ENCODE results near the gene NFIC.
"Not testable (repeated sequence)": the region's sequence is repeated elsewhere in the genome, so short reads cannot be mapped to it uniquely, and the experiment has no call there.

The NFIC gene

GRCh38 chr19:3444695-3445234, 78.4 kb downstream of the NFIC start:
- no peaks in the 10 kb centered on the region for H3K4me1 ChIP-seq (ENCODE audit: insufficient read depth, low read length, poor library complexity, severe bottlenecking)
- H3K4me2 ChIP-seq (ENCODE audit: low read depth, low read length, poor library complexity, severe bottlenecking): no peak overlapping the region
- H3K9me2 ChIP-seq (replicated peaks; ENCODE audit: low read depth, low read length): no peaks in the 10 kb centered on the region
- no peak overlapping the region for H3K4me3 ChIP-seq (ENCODE audit: low read length, poor library complexity, severe bottlenecking)
- no peaks in the 10 kb centered on the region for H3F3A ChIP-seq (ENCODE audit: low read depth)
- no peaks in the 10 kb centered on the region for H4K20me1 ChIP-seq (ENCODE audit: insufficient read depth, low read length, poor library complexity, severe bottlenecking)
- H3K9ac ChIP-seq (ENCODE audit: low read depth, low read length, poor library complexity, severe bottlenecking): no peak overlapping the region
- TF ChIP-seq EZH2phosphoT487 (IDR thresholded peaks at IDR 0.05; ENCODE audit: borderline replicate concordance): no peak
- TF ChIP-seq CTCF (conservative IDR thresholded peaks at IDR 0.05; ENCODE audit: low read length): no peak
- no peak overlapping the region for H2AFZ ChIP-seq (ENCODE audit: low read length)
- H3K9me3 ChIP-seq (ENCODE audit: insufficient read depth, low read depth, low read length): no peaks in the 10 kb centered on the region
- no peaks in the 10 kb centered on the region for H3K27me3 ChIP-seq (ENCODE audit: insufficient read depth, low read length, poor library complexity, severe bottlenecking)
- H3K79me2 ChIP-seq (ENCODE audit: insufficient read depth, low read length): no peaks in the 10 kb centered on the region; the same call in 1 of the 2 replicates
- H3K36me3 ChIP-seq (ENCODE audit: insufficient read depth, low read length): peaks cover 44% of the 10 kb centered on the region; the same call in 1 of the 2 replicates

GRCh38 chr19:3446657-3447056, 80.3 kb downstream of the NFIC start:
- not testable (repeated sequence) for H3F3A ChIP-seq (ENCODE audit: low read depth); H3K79me2 ChIP-seq (ENCODE audit: insufficient read depth, low read length); H3K4me2 ChIP-seq (ENCODE audit: low read depth, low read length, poor library complexity, severe bottlenecking); H3K4me3 ChIP-seq (ENCODE audit: low read length, poor library complexity, severe bottlenecking); H2AFZ ChIP-seq (ENCODE audit: low read length); H3K9me3 ChIP-seq (ENCODE audit: insufficient read depth, low read depth, low read length); H4K20me1 ChIP-seq (ENCODE audit: insufficient read depth, low read length, poor library complexity, severe bottlenecking); H3K4me1 ChIP-seq (ENCODE audit: insufficient read depth, low read length, poor library complexity, severe bottlenecking); H3K9ac ChIP-seq (ENCODE audit: low read depth, low read length, poor library complexity, severe bottlenecking); H3K9me2 ChIP-seq (replicated peaks; ENCODE audit: low read depth, low read length); H3K27me3 ChIP-seq (ENCODE audit: insufficient read depth, low read length, poor library complexity, severe bottlenecking)
- H3K36me3 ChIP-seq (ENCODE audit: insufficient read depth, low read length): peaks cover 49% of the 10 kb centered on the region; the same call in 1 of the 2 replicates

- Histone ChIP-seq H3K9ac (ENCODE audit: low read depth, low read length, poor library complexity, severe bottlenecking) (no peak overlapping the region), H3K9me2 (replicated peaks; ENCODE audit: low read depth, low read length) (no peaks in the 10 kb centered on the region), H2AFZ (ENCODE audit: low read length) (no peak overlapping the region), H3K9me3 (ENCODE audit: insufficient read depth, low read depth, low read length) (no peaks in the 10 kb centered on the region), H4K20me1 (ENCODE audit: insufficient read depth, low read length, poor library complexity, severe bottlenecking) (no peaks in the 10 kb centered on the region), H3K4me3 (ENCODE audit: low read length, poor library complexity, severe bottlenecking) (no peak overlapping the region), H3K79me2 (ENCODE audit: insufficient read depth, low read length) (no peaks in the 10 kb centered on the region), H3K36me3 (ENCODE audit: insufficient read depth, low read length) (peaks cover 58% of the 10 kb centered on the region; the same call in 1 of the 2 replicates), H3K4me2 (ENCODE audit: low read depth, low read length, poor library complexity, severe bottlenecking) (no peak overlapping the region), H3K4me1 (ENCODE audit: insufficient read depth, low read length, poor library complexity, severe bottlenecking) (no peaks in the 10 kb centered on the region), H3F3A (ENCODE audit: low read depth) (no peaks in the 10 kb centered on the region), H3K27me3 (ENCODE audit: insufficient read depth, low read length, poor library complexity, severe bottlenecking) (no peaks in the 10 kb centered on the region)
- TF ChIP-seq CTCF (conservative IDR thresholded peaks at IDR 0.05; ENCODE audit: low read length) (no peak), EZH2phosphoT487 (IDR thresholded peaks at IDR 0.05; ENCODE audit: borderline replicate concordance) (no peak)
Observed at GRCh38 chr19:3448616-3449334, 82.4 kb downstream of the NFIC start.

All from Loucy (cell line).